GM12878 (cell line): ENCODE measurements around the gene RPL27. TPM values are rescaled to one million over a fixed set of nuclear protein-coding genes. Genes with fewer than 3 reads are reported as not detected.

ENCODE experiments used
- BCL11A ChIP-seq: IDR thresholded peaks from 2 replicates; pipeline ENCODE4 v1.6.1; 2011; ENCODE audit warnings: low read depth, low read length
- E2F4 ChIP-seq: IDR thresholded peaks from 2 replicates; pipeline ENCODE4 v1.6.1; 2012; ENCODE audit warnings: low read depth, low read length, improper control_type of control experiment
- EED ChIP-seq: sonication (generic); IDR thresholded peaks from 2 replicates; pipeline ENCODE4 v1.6.1; 2016; ENCODE audit warnings: antibody characterized with exemption, low read depth
- ESRRA ChIP-seq: IDR thresholded peaks from 2 replicates; pipeline ENCODE4 v1.6.1; 2012; ENCODE audit warnings: mild to moderate bottlenecking, low read length, improper control_type of control experiment
- ETV6 ChIP-seq, 2 experiments: fragments of 450-650 bp in 1 of 2; IDR thresholded peaks in 1 of 2; conservative IDR thresholded peaks in 1 of 2; 2 replicates each; pipeline ENCODE4 v1.6.1; 2014; ENCODE audit warnings: antibody characterized with exemption in 1 of 2, borderline replicate concordance in 1 of 2, low read depth in 1 of 2, mild to moderate bottlenecking in 1 of 2, moderate library complexity in 1 of 2
- FOS ChIP-seq: IDR thresholded peaks from 3 replicates; pipeline ENCODE4 v1.6.1; 2011; ENCODE audit warnings: borderline replicate concordance; ENCODE audit not compliant: insufficient read length; ENCODE audit errors: extremely low read depth
- FOXM1 ChIP-seq: IDR thresholded peaks from 2 replicates; pipeline ENCODE4 v1.6.1; 2012; ENCODE audit warnings: low read depth, mild to moderate bottlenecking, inconsistent platforms, low read length, moderate library complexity
- GATAD2B ChIP-seq: fragments of 450-650 bp; conservative IDR thresholded peaks from 2 replicates; pipeline ENCODE4 v1.6.1; 2017; ENCODE audit warnings: low read depth, mild to moderate bottlenecking, moderate library complexity
- HSF1 ChIP-seq: fragments of 150-350 bp; IDR thresholded peaks from 2 replicates; pipeline ENCODE4 v1.6.1; 2014; ENCODE audit warnings: mild to moderate bottlenecking, low read depth, low read length
- IKZF2 ChIP-seq, 2 experiments: fragments of 450-650 bp; IDR thresholded peaks; 2 replicates each; pipeline ENCODE4 v1.6.1; 2017; ENCODE audit warnings: mild to moderate bottlenecking in 2 of 2, moderate library complexity in 2 of 2
- MEF2A ChIP-seq: IDR thresholded peaks from 2 replicates; pipeline ENCODE4 v1.6.1; 2011; ENCODE audit warnings: low read depth, mild to moderate bottlenecking, low read length, moderate library complexity; ENCODE audit not compliant: insufficient read depth
- MEF2B ChIP-seq: fragments of 450-650 bp; IDR thresholded peaks from 2 replicates; pipeline ENCODE4 v1.6.1; 2018; ENCODE audit warnings: mild to moderate bottlenecking, moderate library complexity; ENCODE audit not compliant: partially characterized antibody, poor library complexity, severe bottlenecking
- MYC ChIP-seq: IDR thresholded peaks from 2 replicates; pipeline ENCODE4 v1.6.1; 2011; ENCODE audit warnings: mild to moderate bottlenecking, low read length, moderate library complexity, inconsistent platforms; ENCODE audit not compliant: insufficient read depth, insufficient replicate concordance, insufficient read length, severe bottlenecking
- NFXL1 ChIP-seq: fragments of 450-650 bp; IDR thresholded peaks from 2 replicates; pipeline ENCODE4 v1.6.1; 2017; ENCODE audit warnings: antibody characterized with exemption, mild to moderate bottlenecking, borderline replicate concordance
- NFYA ChIP-seq: IDR thresholded peaks from 2 replicates; pipeline ENCODE4 v1.6.1; 2011; ENCODE audit warnings: low read depth, mild to moderate bottlenecking, low read length, improper control_type of control experiment, borderline replicate concordance
- NRF1 ChIP-seq: conservative IDR thresholded peaks from 2 replicates; pipeline ENCODE4 v1.6.1; 2011; ENCODE audit warnings: mild to moderate bottlenecking, low read depth, low read length, improper control_type of control experiment
- SKIL ChIP-seq: fragments of 450-650 bp; IDR thresholded peaks from 2 replicates; pipeline ENCODE4 v1.6.1; 2017; ENCODE audit warnings: mild to moderate bottlenecking, low read depth, inconsistent platforms; ENCODE audit not compliant: poor library complexity, severe bottlenecking
- SMC3 ChIP-seq: IDR thresholded peaks from 2 replicates; pipeline ENCODE4 v1.6.1; 2011; ENCODE audit warnings: low read length, improper control_type of control experiment, borderline replicate concordance
- SP1 ChIP-seq: IDR thresholded peaks from one replicate; pipeline ENCODE4 v1.6.1; 2011; ENCODE audit warnings: low read depth, low read length
- SREBF2 ChIP-seq: IDR thresholded peaks from 2 replicates; pipeline ENCODE4 v1.6.1; 2012; ENCODE audit warnings: mild to moderate bottlenecking, low read length
- STAT1 ChIP-seq: fragments of 450-650 bp; conservative IDR thresholded peaks from 2 replicates; pipeline ENCODE4 v1.6.1; 2014; ENCODE audit warnings: antibody characterized with exemption, mild to moderate bottlenecking
- WRNIP1 ChIP-seq: IDR thresholded peaks from 2 replicates; pipeline ENCODE4 v1.6.1; 2011; ENCODE audit warnings: low read depth, low read length, improper control_type of control experiment, borderline replicate concordance
- ZNF384 ChIP-seq: IDR thresholded peaks from 2 replicates; pipeline ENCODE4 v1.6.1; 2012; ENCODE audit warnings: low read depth, mild to moderate bottlenecking, low read length, improper control_type of control experiment, borderline replicate concordance
- polyA plus RNA-seq, 11 experiments: library from polyadenylated mRNA; depleted of rRNA in 4 of 11; unstranded in 6 of 11; stranded (reverse) in 5 of 11; fragments of >200 nt; fragmentation: Nextera tagmentation in 4 of 11; fragmentation: Illumina TruSeq in 1 of 11; extraction: Ambion mirVana in 4 of 11; extraction: Trizol in 1 of 11; gene quantifications; 1 replicate in 1 of 11; 2 replicates in 10 of 11; pipeline versions ENCODE4 v1.2.1 to v1.2.3, GENCODE V29; 2011 to 2016; ENCODE audit warnings: inconsistent platforms in 2 of 11, missing spikeins in 2 of 11, low read depth in 1 of 11
- total RNA-seq, 4 experiments: library from RNA; depleted of rRNA in 3 of 4; stranded (reverse); fragments of >200 nt in 3 of 4; fragmentation: Illumina TruSeq in 1 of 4; extraction: Trizol in 1 of 4; gene quantifications; 2 replicates each; pipeline versions ENCODE4 v1.2.1 to v1.2.3, GENCODE V29; 2013 to 2021

The RPL27 gene
- total and polyA plus RNA-seq, 10 of the 15 experiments (the other 5 are each of a cell fraction or from before 2014, with no cell fraction given) = 1,748 to 6,934 (median 3,779) TPM

GRCh38 chr17:43006639-43007551 lies 8.7 kb downstream of the RPL27 start, which contains the start of gene IFI35 (continued):
- TF ChIP-seq IKZF2 (IDR thresholded peaks at IDR 0.05) = peak in 1 of 2 experiments; percentile 27; a peak in 1 of 4 replicates
- TF ChIP-seq NFXL1 = no peak
- no peak for TF ChIP-seq SKIL
- TF ChIP-seq BCL11A = no peak
- no peak for TF ChIP-seq NFYA
- no peak for TF ChIP-seq NRF1
- no peak for TF ChIP-seq ZNF384
- no peak for TF ChIP-seq GATAD2B
- TF ChIP-seq SREBF2 = no peak
- TF ChIP-seq ETV6 (conservative IDR thresholded peaks at IDR 0.05 in 1 of 2, IDR thresholded peaks at IDR 0.05 in 1 of 2; ENCODE audit: borderline replicate concordance in 1 of 2, low read depth in 1 of 2) = peak in 1 of 2 experiments; percentile 80; a peak in 2 of 4 replicates
- no peak for TF ChIP-seq HSF1
- no peak for TF ChIP-seq FOS
- TF ChIP-seq WRNIP1 = no peak
- no peak for TF ChIP-seq STAT1
- TF ChIP-seq MYC = no peak
- 0 out of 2 replicates have a peak, but pooled peaks have one; percentile 26 for TF ChIP-seq EED
- TF ChIP-seq E2F4 = no peak
- no peak for TF ChIP-seq MEF2A
- no peak for TF ChIP-seq MEF2B
- no peak for TF ChIP-seq SP1
- TF ChIP-seq FOXM1 = no peak
- peak; percentile 41; the same call in 1 of the 2 replicates for TF ChIP-seq SMC3
- TF ChIP-seq ESRRA = no peak
